ENCODE results near the gene TNFRSF1A.
"Not testable (repeated sequence)": the region's sequence is repeated elsewhere in the genome, so short reads cannot be mapped to it uniquely, and the experiment has no call there.

TNFRSF1A gene

DNA sequence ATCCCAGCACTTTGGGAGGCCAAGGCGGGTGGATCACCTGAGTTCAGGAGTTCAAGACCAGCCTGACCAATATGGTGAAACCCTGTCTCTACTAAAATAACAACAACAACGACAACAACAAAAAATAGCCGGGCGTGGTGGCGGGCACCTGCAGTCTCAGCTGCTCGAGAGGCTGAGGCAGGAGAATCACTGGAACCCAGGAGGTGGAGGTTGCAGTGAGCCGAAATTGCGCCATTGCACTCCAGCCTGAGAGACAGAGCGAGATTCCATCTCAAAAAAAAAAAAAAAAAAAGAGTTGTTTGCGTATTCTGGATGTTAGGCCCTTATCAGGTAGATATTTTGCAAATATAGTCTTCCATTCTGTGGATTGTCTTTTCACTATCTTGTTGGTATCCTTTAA lies 52.8 kb downstream of the TNFRSF1A start:
- H3K36me3 ChIP-seq (ENCODE audit: control insufficient read depth in 1 of 2, insufficient read depth in 2 of 2, low read length in 2 of 2); H3K79me1 ChIP-seq (ENCODE audit: low read length); H4K8ac ChIP-seq (ENCODE audit: low read depth, low read length); H2BK5ac ChIP-seq (ENCODE audit: low read depth, low read length, poor library complexity); H4K91ac ChIP-seq (ENCODE audit: low read depth, low read length); H3K18ac ChIP-seq (ENCODE audit: low read length); H2AFZ ChIP-seq (ENCODE audit: insufficient read depth, low read length, poor library complexity); H2BK12ac ChIP-seq (ENCODE audit: low read length); H3K23ac ChIP-seq (ENCODE audit: low read length); H3K4me2 ChIP-seq (ENCODE audit: low read length); H3K79me2 ChIP-seq (ENCODE audit: control insufficient read depth, insufficient read depth, low read length, poor library complexity); H3K27ac ChIP-seq (ENCODE audit: low read depth, low read length); H3K4ac ChIP-seq (ENCODE audit: low read depth, low read length); H4K12ac ChIP-seq (ENCODE audit: low read depth, low read length); H3K14ac ChIP-seq (ENCODE audit: low read length); H3K4me1 ChIP-seq (ENCODE audit: control insufficient read depth in 1 of 2, insufficient read depth in 2 of 2, low read length in 2 of 2); H3K9ac ChIP-seq (ENCODE audit: low read length); H2BK120ac ChIP-seq (ENCODE audit: insufficient read depth, low read length, poor library complexity); H3K27me3 ChIP-seq (ENCODE audit: insufficient read depth, low read length); H3K9me3 ChIP-seq (ENCODE audit: insufficient read depth, low read depth, low read length); H3K4me3 ChIP-seq (ENCODE audit: low read depth, low read length); H2AK5ac ChIP-seq (ENCODE audit: low read length): not testable (repeated sequence)
- DNase-seq = peak; percentile 63 to 80
- WGBS (ENCODE audit: extremely low coverage, insufficient coverage, insufficient read length) = no CpG with 5 or more reads among the region's 10 CpGs

GRCh38 chr12:6288235-6288634 lies 53.6 kb downstream of the TNFRSF1A start:
- WGBS (ENCODE audit: extremely low coverage, insufficient coverage, insufficient read length) = no CpG with 5 or more reads among the region's 5 CpGs
- Histone ChIP-seq H3K4me1 (ENCODE audit: control insufficient read depth in 1 of 2, insufficient read depth in 2 of 2, low read length in 2 of 2) (peaks cover 0 to 3% of the 10 kb centered on the region in 2 experiments), H4K12ac (ENCODE audit: low read depth, low read length) (no peak overlapping the region), H3K9me3 (ENCODE audit: insufficient read depth, low read depth, low read length) (peaks cover 2% of the 10 kb centered on the region), H2BK5ac (ENCODE audit: low read depth, low read length, poor library complexity) (no peak overlapping the region), H3K36me3 (ENCODE audit: control insufficient read depth in 1 of 2, insufficient read depth in 2 of 2, low read length in 2 of 2) (no peaks in the 10 kb centered on the region), H3K27me3 (ENCODE audit: insufficient read depth, low read length) (no peaks in the 10 kb centered on the region), H3K9ac (ENCODE audit: low read length) (no peak overlapping the region), H2BK120ac (ENCODE audit: insufficient read depth, low read length, poor library complexity) (no peak overlapping the region), H3K27ac (ENCODE audit: low read depth, low read length) (no peak overlapping the region), H3K23ac (ENCODE audit: low read length) (no peak overlapping the region), H3K4ac (ENCODE audit: low read depth, low read length) (no peak overlapping the region), H3K79me1 (ENCODE audit: low read length) (no peaks in the 10 kb centered on the region), H3K18ac (ENCODE audit: low read length) (no peak overlapping the region), H3K4me3 (ENCODE audit: low read depth, low read length) (no peak overlapping the region), H2BK12ac (ENCODE audit: low read length) (no peak overlapping the region), H2AK5ac (ENCODE audit: low read length) (no peak overlapping the region), H4K91ac (ENCODE audit: low read depth, low read length) (no peak overlapping the region), H2AFZ (ENCODE audit: insufficient read depth, low read length, poor library complexity) (no peak overlapping the region), H3K4me2 (ENCODE audit: low read length) (no peak overlapping the region), H3K14ac (ENCODE audit: low read length) (no peak overlapping the region), H4K8ac (ENCODE audit: low read depth, low read length) (no peak overlapping the region), H3K79me2 (ENCODE audit: control insufficient read depth, insufficient read depth, low read length, poor library complexity) (no peaks in the 10 kb centered on the region)
- DNase-seq = peak; percentile 68 to 88

GRCh38 chr12:6285532-6286306 lies 56.2 kb downstream of the TNFRSF1A start:
- Histone ChIP-seq H3K36me3 (ENCODE audit: control insufficient read depth in 1 of 2, insufficient read depth in 2 of 2, low read length in 2 of 2) (no peaks in the 10 kb centered on the region), H3K9ac (ENCODE audit: low read length) (no peak overlapping the region), H3K4me3 (ENCODE audit: low read depth, low read length) (no peak overlapping the region), H4K91ac (ENCODE audit: low read depth, low read length) (no peak overlapping the region), H4K12ac (ENCODE audit: low read depth, low read length) (no peak overlapping the region), H3K27me3 (ENCODE audit: insufficient read depth, low read length) (no peaks in the 10 kb centered on the region), H3K18ac (ENCODE audit: low read length) (no peak overlapping the region), H3K14ac (ENCODE audit: low read length) (no peak overlapping the region), H3K4me2 (ENCODE audit: low read length) (no peak overlapping the region), H3K23ac (ENCODE audit: low read length) (no peak overlapping the region), H4K8ac (ENCODE audit: low read depth, low read length) (no peak overlapping the region), H3K4ac (ENCODE audit: low read depth, low read length) (no peak overlapping the region), H3K79me2 (ENCODE audit: control insufficient read depth, insufficient read depth, low read length, poor library complexity) (no peaks in the 10 kb centered on the region), H3K79me1 (ENCODE audit: low read length) (peaks cover 12% of the 10 kb centered on the region), H2AK5ac (ENCODE audit: low read length) (no peak overlapping the region), H3K9me3 (ENCODE audit: insufficient read depth, low read depth, low read length) (peaks cover 2% of the 10 kb centered on the region), H2BK5ac (ENCODE audit: low read depth, low read length, poor library complexity) (no peak overlapping the region), H3K27ac (ENCODE audit: low read depth, low read length) (no peak overlapping the region), H3K4me1 (ENCODE audit: control insufficient read depth in 1 of 2, insufficient read depth in 2 of 2, low read length in 2 of 2) (peaks cover 5 to 6% of the 10 kb centered on the region in 2 experiments), H2AFZ (ENCODE audit: insufficient read depth, low read length, poor library complexity) (no peak overlapping the region), H2BK12ac (ENCODE audit: low read length) (no peak overlapping the region), H2BK120ac (ENCODE audit: insufficient read depth, low read length, poor library complexity) (no peak overlapping the region)
- peak in 1 of 2 donors; percentile 35 for DNase-seq
- no CpG with 5 or more reads among the region's 1 CpG for WGBS (ENCODE audit: extremely low coverage, insufficient coverage, insufficient read length)

DNA sequence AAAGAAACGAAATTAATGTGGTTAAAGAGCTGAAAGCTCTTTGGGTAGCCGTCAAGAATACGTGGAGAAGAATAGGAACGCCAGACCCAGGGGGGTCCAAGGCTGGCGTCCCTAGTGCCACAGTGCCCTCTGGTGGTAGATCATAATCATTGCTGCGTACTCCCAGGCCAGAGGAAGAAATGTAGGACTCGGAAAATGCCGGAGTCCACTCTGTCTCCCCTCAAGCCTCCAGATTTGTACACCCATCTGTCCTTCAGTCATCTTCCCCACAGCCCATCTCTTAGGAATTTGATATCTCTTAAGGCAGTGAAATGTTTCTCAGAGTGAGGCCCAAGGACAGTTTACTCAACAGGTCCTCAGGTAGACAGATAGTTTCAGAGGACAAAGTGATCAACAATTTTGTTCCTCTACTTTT lies 56.8 kb downstream of the TNFRSF1A start:
- Histone ChIP-seq H2BK5ac (ENCODE audit: low read depth, low read length, poor library complexity) (no peak overlapping the region), H3K79me2 (ENCODE audit: control insufficient read depth, insufficient read depth, low read length, poor library complexity) (peaks cover 2% of the 10 kb centered on the region), H3K4ac (ENCODE audit: low read depth, low read length) (no peak overlapping the region), H3K4me2 (ENCODE audit: low read length) (no peak overlapping the region), H3K36me3 (ENCODE audit: control insufficient read depth in 1 of 2, insufficient read depth in 2 of 2, low read length in 2 of 2) (no peaks in the 10 kb centered on the region), H3K27me3 (ENCODE audit: insufficient read depth, low read length) (no peaks in the 10 kb centered on the region), H4K12ac (ENCODE audit: low read depth, low read length) (no peak overlapping the region), H3K9me3 (ENCODE audit: insufficient read depth, low read depth, low read length) (peaks cover 2% of the 10 kb centered on the region), H3K18ac (ENCODE audit: low read length) (no peak overlapping the region), H2AFZ (ENCODE audit: insufficient read depth, low read length, poor library complexity) (no peak overlapping the region), H3K4me1 (ENCODE audit: control insufficient read depth in 1 of 2, insufficient read depth in 2 of 2, low read length in 2 of 2) (peaks cover 11% of the 10 kb centered on the region in 2 experiments), H3K23ac (ENCODE audit: low read length) (no peak overlapping the region), H2AK5ac (ENCODE audit: low read length) (no peak overlapping the region), H2BK12ac (ENCODE audit: low read length) (no peak overlapping the region), H3K27ac (ENCODE audit: low read depth, low read length) (no peak overlapping the region), H3K79me1 (ENCODE audit: low read length) (peaks cover 17% of the 10 kb centered on the region), H3K4me3 (ENCODE audit: low read depth, low read length) (no peak overlapping the region), H4K8ac (ENCODE audit: low read depth, low read length) (no peak overlapping the region), H4K91ac (ENCODE audit: low read depth, low read length) (no peak overlapping the region), H3K14ac (ENCODE audit: low read length) (no peak overlapping the region), H2BK120ac (ENCODE audit: insufficient read depth, low read length, poor library complexity) (no peak overlapping the region), H3K9ac (ENCODE audit: low read length) (no peak overlapping the region)
- DNase-seq = peak; percentile 70 to 83
- no CpG with 5 or more reads among the region's 8 CpGs for WGBS (ENCODE audit: extremely low coverage, insufficient coverage, insufficient read length)
